Measurements from ENCODE around the gene RAB43. TPM values are rescaled to one million over a fixed set of nuclear protein-coding genes. Genes with fewer than 3 reads are reported as not detected.

RAB43 gene
- total RNA-seq, 4 donors from 2014 or later: 6.3 to 16.4 (median 9.9) TPM

- no peak for TF ChIP-seq CTCF (IDR thresholded peaks at IDR 0.05; ENCODE audit: low read depth)
These were observed 74.7 kb downstream of the RAB43 start for GRCh38 chr3:129046732-129047552.

- no peak for TF ChIP-seq CTCF (IDR thresholded peaks at IDR 0.05; ENCODE audit: low read depth)
These were observed 75.4 kb downstream of the RAB43 start for GRCh38 chr3:129046037-129046731.

GRCh38 chr3:129045675-129046036, 75.9 kb downstream of the RAB43 start:
- no peak for TF ChIP-seq CTCF (IDR thresholded peaks at IDR 0.05; ENCODE audit: low read depth)

GRCh38 chr3:129040579-129041300, 80.9 kb downstream of the RAB43 start:
- TF ChIP-seq CTCF (IDR thresholded peaks at IDR 0.05; ENCODE audit: low read depth): no peak

GRCh38 chr3:129040039-129040336, 81.6 kb downstream of the RAB43 start:
- TF ChIP-seq CTCF (IDR thresholded peaks at IDR 0.05; ENCODE audit: low read depth): no peak

GRCh38 chr3:129039271-129040038, 82.1 kb downstream of the RAB43 start:
- TF ChIP-seq CTCF (IDR thresholded peaks at IDR 0.05; ENCODE audit: low read depth): no peak
